B cell (primary cell): ENCODE results near the gene SLC9A6.

Experiments used
- CTCF ChIP-seq: fragments of 200-600 bp; IDR thresholded peaks from one replicate; pipeline ENCODE4 v1.8.0; 2022; ENCODE audit warnings: antibody characterized with exemption, mild to moderate bottlenecking
- EZH2 ChIP-seq: IDR thresholded peaks from 2 replicates; pipeline ENCODE4 v1.6.1; 2012; ENCODE audit warnings: borderline replicate concordance, low read depth, mild to moderate bottlenecking, moderate library complexity, low read length; ENCODE audit not compliant: insufficient read depth, poor library complexity, severe bottlenecking

- TF ChIP-seq CTCF (no peak), EZH2 (no peak)
These were observed 76.1 kb downstream of the SLC9A6 start for GRCh38 chrX:136061286-136061685.
